ENCODE data around the gene ARHGAP26. TPM values are rescaled to one million over a fixed set of nuclear protein-coding genes. Genes with fewer than 3 reads are reported as not detected.

ARHGAP26 gene
- total RNA-seq, 4 donors from 2014 or later: 28.2 to 52.3 (median 37.9) TPM

DNA sequence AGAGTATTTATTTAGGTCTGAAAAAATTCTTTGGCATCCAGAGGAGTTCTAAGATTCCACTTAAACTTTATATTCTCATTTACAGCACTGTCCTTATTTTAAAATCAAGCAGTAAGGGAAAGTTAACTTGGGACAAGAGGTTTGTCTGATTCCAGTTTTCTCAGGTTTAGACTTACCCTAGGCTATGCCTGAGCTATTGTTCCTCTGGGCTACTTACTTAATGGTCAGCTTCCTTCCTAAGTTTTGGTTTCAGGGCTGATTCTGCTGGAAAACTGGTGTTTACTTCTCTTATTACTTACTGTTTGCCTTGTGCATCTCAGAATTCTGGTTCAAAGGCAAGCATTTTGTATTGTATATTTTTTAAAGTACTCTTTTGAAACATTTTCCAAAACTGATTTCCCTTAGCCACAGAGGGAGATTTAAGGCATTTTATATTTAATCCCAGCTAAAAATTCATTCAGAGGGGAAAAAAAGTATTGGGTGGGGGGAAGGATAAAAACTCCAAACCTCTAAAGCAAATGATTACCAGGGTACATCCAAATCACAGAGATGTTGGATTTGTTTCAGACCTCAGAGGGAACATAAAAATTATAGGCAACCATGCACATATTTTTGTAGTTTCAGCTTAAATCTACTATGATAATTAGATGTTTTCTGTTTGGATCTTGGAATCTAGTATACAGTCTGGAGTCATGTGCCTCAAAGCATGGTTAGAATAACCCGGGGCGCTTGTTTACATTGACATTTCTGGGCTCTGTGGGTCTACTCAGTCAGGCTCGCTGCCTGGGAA is 290.0 kb downstream of the ARHGAP26 start:
- intact Hi-C loops (cut with DNase I): no loop called here
- 80 to 86% methylated on average over 3 of the region's 3 CpGs for WGBS, 2 donors
- Histone ChIP-seq H3K27ac (no peak overlapping the region), H3K4me3 (replicated peaks in 1 of 3) (no peak overlapping the region), H3K27me3 (no peaks in the 10 kb centered on the region), H3K9me3 (no peaks in the 10 kb centered on the region), H3K36me3 (no peaks in the 10 kb centered on the region), H3K4me1 (peaks cover 0 to 15% of the 10 kb centered on the region in 2 donors)
- DNase-seq: no peak
- no peak for TF ChIP-seq POLR2A (IDR thresholded peaks at IDR 0.05)
- TF ChIP-seq, protein P1, sequence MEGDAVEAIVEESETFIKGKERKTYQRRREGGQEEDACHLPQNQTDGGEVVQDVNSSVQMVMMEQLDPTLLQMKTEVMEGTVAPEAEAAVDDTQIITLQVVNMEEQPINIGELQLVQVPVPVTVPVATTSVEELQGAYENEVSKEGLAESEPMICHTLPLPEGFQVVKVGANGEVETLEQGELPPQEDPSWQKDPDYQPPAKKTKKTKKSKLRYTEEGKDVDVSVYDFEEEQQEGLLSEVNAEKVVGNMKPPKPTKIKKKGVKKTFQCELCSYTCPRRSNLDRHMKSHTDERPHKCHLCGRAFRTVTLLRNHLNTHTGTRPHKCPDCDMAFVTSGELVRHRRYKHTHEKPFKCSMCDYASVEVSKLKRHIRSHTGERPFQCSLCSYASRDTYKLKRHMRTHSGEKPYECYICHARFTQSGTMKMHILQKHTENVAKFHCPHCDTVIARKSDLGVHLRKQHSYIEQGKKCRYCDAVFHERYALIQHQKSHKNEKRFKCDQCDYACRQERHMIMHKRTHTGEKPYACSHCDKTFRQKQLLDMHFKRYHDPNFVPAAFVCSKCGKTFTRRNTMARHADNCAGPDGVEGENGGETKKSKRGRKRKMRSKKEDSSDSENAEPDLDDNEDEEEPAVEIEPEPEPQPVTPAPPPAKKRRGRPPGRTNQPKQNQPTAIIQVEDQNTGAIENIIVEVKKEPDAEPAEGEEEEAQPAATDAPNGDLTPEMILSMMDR (IDR thresholded peaks at IDR 0.05): no peak

DNA sequence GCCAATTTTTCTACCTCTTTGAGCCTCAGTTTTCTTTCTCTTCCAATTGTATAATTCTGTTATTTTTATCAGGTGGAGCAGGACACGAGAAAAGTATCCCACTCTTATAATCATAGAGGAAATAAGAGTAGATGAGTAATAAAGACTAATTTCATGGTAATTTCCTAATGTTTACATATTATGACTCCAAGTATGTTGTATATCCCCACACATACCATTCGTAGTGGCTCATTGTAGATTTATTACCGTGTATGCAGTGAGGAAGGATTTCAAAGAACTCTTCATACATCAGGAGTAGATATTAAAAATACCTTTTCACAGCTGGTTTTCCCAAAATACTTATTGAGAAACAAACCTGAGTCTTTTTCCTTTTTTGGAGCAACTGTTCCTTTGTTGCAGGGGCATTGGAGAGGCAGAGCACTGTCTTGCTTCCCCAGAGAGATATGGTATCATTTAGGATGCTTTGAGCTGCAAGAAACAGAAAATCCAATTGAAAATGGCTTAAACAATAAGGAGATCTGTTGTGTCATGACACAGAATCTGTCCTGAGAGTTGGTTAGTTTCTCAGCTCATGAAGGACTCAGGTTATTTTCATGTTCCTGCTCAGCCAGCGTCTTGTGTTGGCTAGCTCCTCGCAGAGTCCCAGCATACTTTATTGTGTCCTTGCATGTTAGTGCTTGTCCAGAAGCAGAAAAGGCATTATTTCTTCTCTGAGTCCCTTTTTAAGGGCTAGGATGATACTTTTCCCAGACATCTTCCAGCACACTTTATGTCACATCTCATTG is 291.2 kb downstream of the ARHGAP26 start:
- intact Hi-C loops (cut with DNase I): no loop called here
- no peaks in the 10 kb centered on the region for H3K9me3 ChIP-seq
- no peaks in the 10 kb centered on the region for H3K27me3 ChIP-seq
- no peak overlapping the region for H3K4me3 ChIP-seq (replicated peaks in 1 of 3)
- H3K27ac ChIP-seq: no peak overlapping the region
- TF ChIP-seq, protein P1 (IDR thresholded peaks at IDR 0.05): no peak
- no peak for TF ChIP-seq POLR2A (IDR thresholded peaks at IDR 0.05)
- H3K36me3 ChIP-seq: no peaks in the 10 kb centered on the region
- DNase-seq: no peak
- WGBS, 2 donors: 87 to 88% methylated on average over 5 of the region's 5 CpGs
- peaks cover 0 to 20% of the 10 kb centered on the region in 2 donors for H3K4me1 ChIP-seq

DNA sequence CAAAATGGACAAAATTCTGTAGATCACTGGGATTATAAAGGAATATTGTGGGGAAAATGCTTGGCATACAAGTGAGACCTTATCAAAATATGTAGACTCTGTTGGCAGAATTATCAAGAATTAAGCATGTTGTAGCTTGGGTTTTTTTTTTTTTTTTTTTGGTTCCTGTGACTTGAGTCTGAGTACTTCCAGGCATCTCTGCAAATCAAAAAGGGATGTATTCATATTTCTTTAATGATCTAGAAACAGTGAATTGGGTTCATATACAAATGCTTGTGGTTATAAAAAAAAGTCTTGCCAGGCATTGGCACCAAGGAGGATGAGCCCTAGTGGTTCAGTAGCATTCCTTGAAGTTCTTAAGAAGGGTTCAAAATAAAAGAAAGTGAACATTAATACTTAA is 292.2 kb downstream of the ARHGAP26 start:
- intact Hi-C loops (cut with DNase I): no loop called here
- Histone ChIP-seq H3K9me3 (no peaks in the 10 kb centered on the region), H3K27ac (no peak overlapping the region), H3K27me3 (no peaks in the 10 kb centered on the region), H3K4me3 (replicated peaks in 1 of 3) (no peak overlapping the region), H3K36me3 (no peaks in the 10 kb centered on the region), H3K4me1 (peaks cover 0 to 20% of the 10 kb centered on the region in 2 donors)
- no peak for DNase-seq
- TF ChIP-seq, protein P1 (IDR thresholded peaks at IDR 0.05): no peak
- no peak for TF ChIP-seq POLR2A (IDR thresholded peaks at IDR 0.05)

DNA sequence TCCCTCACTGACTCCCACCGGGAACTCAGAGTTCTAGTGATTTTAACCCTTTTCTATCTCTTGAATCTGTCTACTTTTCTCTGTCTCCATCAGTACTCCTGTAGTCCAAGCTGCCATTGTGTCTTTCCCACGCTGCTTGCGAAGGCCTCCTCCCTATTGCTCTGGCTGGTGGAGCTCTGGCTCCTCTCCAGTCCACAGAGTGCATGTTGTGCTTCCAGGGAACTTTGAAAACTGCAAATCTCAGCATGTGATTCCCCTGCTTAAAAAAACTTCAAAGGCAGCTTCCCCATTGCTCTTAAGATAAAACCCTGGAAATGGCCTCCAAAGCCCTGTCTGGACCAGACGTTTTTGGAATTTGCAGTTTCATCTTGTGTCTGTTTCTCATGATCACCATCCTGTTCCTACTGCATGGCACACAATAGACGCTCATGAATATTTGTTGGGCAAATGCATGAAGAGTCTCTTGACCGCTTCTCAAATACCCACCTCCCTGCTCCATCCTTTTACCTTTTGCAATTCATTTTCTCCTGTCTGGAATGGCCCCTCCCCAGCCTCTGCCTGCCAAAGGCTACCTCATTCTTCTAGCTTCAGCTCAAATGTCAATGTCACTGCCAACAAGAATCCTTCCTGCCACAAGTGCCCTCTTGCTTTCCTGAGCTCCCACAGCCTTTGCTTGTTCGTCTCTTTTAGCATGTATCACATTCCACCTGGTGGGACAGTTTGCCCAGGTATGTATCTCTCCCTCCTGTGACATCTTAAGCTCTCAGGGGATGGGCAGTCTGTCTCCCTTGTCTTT is 293.2 kb downstream of the ARHGAP26 start:
- Histone ChIP-seq H3K4me3 (replicated peaks in 1 of 3) (no peak overlapping the region), H3K9me3 (no peaks in the 10 kb centered on the region), H3K4me1 (peaks cover 0 to 20% of the 10 kb centered on the region in 2 donors), H3K27me3 (no peaks in the 10 kb centered on the region), H3K27ac (peak overlapping the region in 1 of 3 donors; percentile 41), H3K36me3 (no peaks in the 10 kb centered on the region)
- intact Hi-C loops (cut with DNase I): no loop called here
- WGBS, 2 donors: 60 to 61% methylated on average over 7 of the region's 7 CpGs
- TF ChIP-seq POLR2A (IDR thresholded peaks at IDR 0.05): no peak
- TF ChIP-seq, protein P1 (IDR thresholded peaks at IDR 0.05): no peak
- DNase-seq: peak; percentile 32 to 40
